HG03095 (cell line): ENCODE measurements around the gene KMT2E.
A peak's percentile ranks its signal among the peaks of the same experiment; 100 is the strongest.

Experiments
- ATAC-seq: cut with Tn5 transposase; IDR thresholded peaks from one replicate; pipeline ENCODE4 v1.9.1; 2021; ENCODE audit warnings: moderate library complexity; ENCODE audit not compliant: unreplicated experiment

KMT2E gene

GRCh38 chr7:105126436-105126975, 112.5 kb downstream of the KMT2E start:
- no peak for ATAC-seq

- no peak for ATAC-seq
These were observed 113.2 kb downstream of the KMT2E start for GRCh38 chr7:105127179-105127578.

- ATAC-seq = no peak
These were observed 116.0 kb downstream of the KMT2E start for GRCh38 chr7:105130048-105130447.

GRCh38 chr7:105130580-105130979, 116.6 kb downstream of the KMT2E start:
- no peak for ATAC-seq

- ATAC-seq = peak; percentile 73
These were observed 117.1 kb downstream of the KMT2E start for GRCh38 chr7:105131033-105131656.

GRCh38 chr7:105131890-105132289, 117.9 kb downstream of the KMT2E start:
- ATAC-seq = no peak

- ATAC-seq = no peak
These were observed 118.3 kb downstream of the KMT2E start for GRCh38 chr7:105132335-105132734.

- ATAC-seq = no peak
These were observed 118.8 kb downstream of the KMT2E start for GRCh38 chr7:105132835-105133234.

- no peak for ATAC-seq
These were observed 119.4 kb downstream of the KMT2E start for GRCh38 chr7:105133358-105133757.

- ATAC-seq = no peak
These were observed 120.1 kb downstream of the KMT2E start for GRCh38 chr7:105133986-105134655.

GRCh38 chr7:105136221-105136620, 122.2 kb downstream of the KMT2E start:
- no peak for ATAC-seq

GRCh38 chr7:105137898-105138297, 123.9 kb downstream of the KMT2E start:
- no peak for ATAC-seq

- no peak for ATAC-seq
These were observed 125.4 kb downstream of the KMT2E start for GRCh38 chr7:105139381-105139780.

GRCh38 chr7:105141068-105141467, 127.1 kb downstream of the KMT2E start:
- ATAC-seq = no peak

- no peak for ATAC-seq
These were observed 135.8 kb downstream of the KMT2E start for GRCh38 chr7:105149827-105150226.

- ATAC-seq = no peak
These were observed 137.1 kb downstream of the KMT2E start for GRCh38 chr7:105151152-105151551.

GRCh38 chr7:105153531-105153930, 139.5 kb downstream of the KMT2E start:
- ATAC-seq = no peak

- ATAC-seq = no peak
These were observed 140.1 kb downstream of the KMT2E start for GRCh38 chr7:105154084-105154483.

- no peak for ATAC-seq
These were observed 142.7 kb downstream of the KMT2E start for GRCh38 chr7:105156731-105157130.

- ATAC-seq = no peak
These were observed 143.3 kb downstream of the KMT2E start for GRCh38 chr7:105157278-105157677.

- ATAC-seq = no peak
These were observed 147.4 kb downstream of the KMT2E start for GRCh38 chr7:105161366-105161765.
